ENCODE data around the gene ERH. TPM values are rescaled to one million over a fixed set of nuclear protein-coding genes. Genes with fewer than 3 reads are reported as not detected.
A peak's percentile ranks its signal among the peaks of the same experiment; 100 is the strongest.

ERH gene
- total RNA-seq (2013; cell fraction: nucleolus; rRNA removed), result 77.0 and 96.5 TPM in 2 replicates
- total RNA-seq (2014; rRNA removed), result 236 and 275 TPM in 2 replicates
- total RNA-seq (2014; rRNA removed; fragmentation: Illumina TruSeq; extraction: Trizol), result 440 and 441 TPM in 2 replicates
- 375 and 388 TPM in 2 replicates for total RNA-seq (2021)
- polyA plus RNA-seq (2011; ENCODE audit: low read depth), result 97.7 TPM
- polyA plus RNA-seq (2011; rRNA removed), result 491 and 785 TPM in 2 replicates
- 225 and 239 TPM in 2 replicates for polyA plus RNA-seq (2011; cell fraction: cytosol; rRNA removed)
- polyA plus RNA-seq (2011; cell fraction: nucleus; rRNA removed), result 76.8 and 103 TPM in 2 replicates
- polyA plus RNA-seq (2012), result 230 and 359 TPM in 2 replicates
- 390 and 413 TPM in 2 replicates for polyA plus RNA-seq (2014; fragmentation: Illumina TruSeq; extraction: Trizol)
- 100 to 1,000 TPM; 538 to 852 TPM for polyA plus RNA-seq (2014; fragmentation: Nextera tagmentation; extraction: Ambion mirVana)
- polyA plus RNA-seq (2014; rRNA removed), result 269 and 302 TPM in 2 replicates
- polyA plus RNA-seq (2016; fragmentation: Nextera tagmentation; extraction: Ambion mirVana), result 100 to 1,000 TPM; 255 to 334 TPM
- 120 and 155 TPM in 2 replicates for polyA minus RNA-seq (2011; rRNA and poly(A)+ RNA removed)
- polyA minus RNA-seq (2011; cell fraction: cytosol; rRNA and poly(A)+ RNA removed), result 134 and 182 TPM in 2 replicates
- 48.6 and 71.8 TPM in 2 replicates for polyA minus RNA-seq (2011; cell fraction: nucleus; rRNA and poly(A)+ RNA removed)
- percentile 98 among the genes with signal in this experiment for Bru-seq, nascent RNA
- percentile 96 among the genes with signal in this experiment for BruChase-seq, experiment 1, labeled RNA remaining after a 6-hour chase
- BruChase-seq, experiment 2, labeled RNA remaining after a 2-hour chase, result percentile 94 among the genes with signal in this experiment
- long read RNA-seq, experiment 1, transcript ERH-203 (4 exons, 1,124 nt), result major isoform, 106 of 111 reads
- long read RNA-seq, experiment 1, partial matches to known transcripts, result 2 of 111 reads
- long read RNA-seq, experiment 1, other reads (novel, unspliced or antisense), result 3 of 111 reads
- long read RNA-seq, experiment 2, transcript ERH-203 (4 exons, 1,124 nt), result major isoform, 115 of 127 reads
- long read RNA-seq, experiment 2, transcript ERH-202 (3 exons, 586 nt), result minor isoform, 5 of 127 reads
- long read RNA-seq, experiment 2, partial matches to known transcripts, result 2 of 127 reads
- long read RNA-seq, experiment 2, other reads (novel, unspliced or antisense), result 5 of 127 reads

DNA sequence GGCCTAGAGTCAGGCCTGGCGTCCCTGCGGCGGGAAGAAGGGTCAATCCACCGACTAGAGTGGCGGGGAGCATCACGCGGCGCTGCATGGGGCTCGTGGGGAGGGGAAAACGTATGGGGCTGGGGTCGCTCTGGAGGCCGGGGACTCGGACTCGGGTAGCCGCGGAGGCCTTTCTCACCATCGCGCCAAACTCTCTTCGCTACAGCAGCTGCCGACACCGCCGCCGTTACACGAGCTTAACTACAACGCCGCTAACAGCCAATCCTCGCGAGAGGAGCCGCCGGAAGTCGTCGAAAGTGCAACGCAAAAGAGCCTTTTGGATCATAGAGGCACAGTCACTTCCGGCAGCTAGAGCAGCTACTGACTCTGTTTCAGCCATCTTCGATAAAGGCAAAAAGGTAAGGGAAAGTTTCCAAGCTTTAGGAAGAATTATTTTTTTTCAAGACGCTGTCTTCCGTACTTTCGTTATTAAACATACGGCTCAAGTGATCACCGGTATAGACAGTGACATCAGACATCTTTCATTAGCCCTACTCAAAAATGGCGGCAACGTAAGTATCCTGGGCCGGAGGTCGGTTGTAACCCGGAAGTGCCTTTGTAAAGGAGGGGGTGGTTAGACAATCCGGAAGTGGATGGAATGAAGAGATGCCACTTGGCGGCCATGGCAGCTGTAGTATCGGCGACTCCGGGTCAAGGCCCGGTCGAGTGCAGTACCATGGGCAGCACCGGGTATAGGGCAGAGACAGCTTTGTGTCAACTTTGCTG is at the start of gene ERH, which contains the start of gene SLC39A9:
TSS of gene ERH (minus strand) at position 247 of the 765 bp plus-strand sequence. CDS start at position 181, 66 bp downstream.
TSS of gene SLC39A9 (plus strand) at position 640 of the 765 bp plus-strand sequence. CDS start 678 bp downstream, outside the sequence.
- Histone ChIP-seq H3K79me2 (ENCODE audit: control insufficient read depth, insufficient read depth, low read length) (peaks cover 94% of the 10 kb centered on the region), H3K9me3 (replicated peaks; ENCODE audit: control insufficient read depth, insufficient read depth, low read length) (no peaks in the 10 kb centered on the region; the same call in 2 of the 3 replicates), H3K27ac (ENCODE audit: control insufficient read depth, insufficient read depth) (peak within 1 kb of the TSS; percentile 90), H3K4me1 (ENCODE audit: control insufficient read depth, insufficient read depth, low read length) (peaks cover 16% of the 10 kb centered on the region), H2AFZ (ENCODE audit: control insufficient read depth, low read depth, low read length) (peak within 1 kb of the TSS; percentile 98), H3K36me3 (ENCODE audit: control insufficient read depth in 2 of 2, insufficient read depth in 2 of 2, low read length in 1 of 2) (peaks cover 4 to 19% of the 10 kb centered on the region in 2 experiments; a peak in 3 of 4 replicates), H3K9ac (ENCODE audit: control insufficient read depth, insufficient read depth, low read length) (peak within 1 kb of the TSS; percentile 98), H3K27me3 (replicated peaks in 1 of 2; ENCODE audit: control insufficient read depth in 2 of 2, insufficient read depth in 2 of 2, low read length in 1 of 2) (no peaks in the 10 kb centered on the region), H4K20me1 (ENCODE audit: control insufficient read depth, insufficient read depth) (no peaks in the 10 kb centered on the region), H3K4me3 (peak within 1 kb of the TSS; percentile 98), H3K4me2 (ENCODE audit: control insufficient read depth, insufficient read depth) (peak within 1 kb of the TSS; percentile 96)
- in situ Hi-C loops (cut with MboI), result no loop called here
- intact Hi-C loops (cut with micrococcal nuclease; ENCODE audit: unreplicated experiment), result loop anchor here (1.0 to 10.0 kb wide), 2 partner anchors 62 to 217 kb away; partner anchors contain the start of gene SUSD6
- peak; percentile 84 for FAIRE-seq
- WGBS (ENCODE audit: insufficient coverage, insufficient replicate concordance, low lambda C conversion rate, missing lambda C conversion rate), result 1% methylated on average over 52 of the region's 53 CpGs
- DNase-seq (ENCODE audit: low read depth, low spot score), result peak; percentile 97
- ChIA-PET POLR2A (interaction anchor here (1.0 to 7.1 kb wide), 8 partner anchors 14 to 149 kb away, joined by 3 to 100 read pairs (median 4); no protein-coding TSS in a partner anchor), RAD21 (ENCODE audit: unreplicated experiment) (interaction anchor here (0.8 to 11.7 kb wide), 11 partner anchors 10 to 155 kb away, joined by 3 to 143 read pairs (median 6); no protein-coding TSS in a partner anchor), CTCF (interaction anchor here (1.0 to 2.9 kb wide), 10 partner anchors 11 to 156 kb away, joined by 3 to 15 read pairs (median 4); no protein-coding TSS in a partner anchor), SMC1A (ENCODE audit: uncharacterized antibody, unreplicated experiment) (interaction anchor here (0.7 to 4.4 kb wide), 14 partner anchors 12 to 368 kb away, joined by 3 to 24 read pairs (median 6); partner anchors contain the start of gene SRSF5)
- BruUV-seq (replicated peaks), result no TSS peak
- ATAC-seq, result peak; percentile 85
- TF ChIP-seq TBL1XR1 (IDR thresholded peaks at IDR 0.05; ENCODE audit: low read depth, low read length) (peak; percentile 46; the same call in 1 of the 2 replicates), SRF (IDR thresholded peaks at IDR 0.05; ENCODE audit: low read depth in 2 of 2, low read length in 2 of 2) (0 out of 4 replicates have a peak, but pooled peaks of 1 of the 2 experiments have one; percentile 22), ZSCAN29 (IDR thresholded peaks at IDR 0.05) (no peak), MTA3 (IDR thresholded peaks at IDR 0.05; ENCODE audit: borderline replicate concordance, low read length) (no peak), CREB1 (IDR thresholded peaks at IDR 0.05; ENCODE audit: low read depth) (peak; percentile 98), SMC3 (IDR thresholded peaks at IDR 0.05; ENCODE audit: borderline replicate concordance, low read length) (no peak), ZNF207 (IDR thresholded peaks at IDR 0.05; ENCODE audit: borderline replicate concordance) (peak; percentile 86), JUNB (IDR thresholded peaks at IDR 0.05) (peak; percentile 52; the same call in 1 of the 2 replicates), IKZF2 (IDR thresholded peaks at IDR 0.05) (peak; percentile 4 to 28; a peak in 1 of 4 replicates), ATF3 (IDR thresholded peaks at IDR 0.05; ENCODE audit: borderline replicate concordance, extremely low read depth, low read depth, low read length) (no peak)
- TF ChIP-seq, protein P1, sequence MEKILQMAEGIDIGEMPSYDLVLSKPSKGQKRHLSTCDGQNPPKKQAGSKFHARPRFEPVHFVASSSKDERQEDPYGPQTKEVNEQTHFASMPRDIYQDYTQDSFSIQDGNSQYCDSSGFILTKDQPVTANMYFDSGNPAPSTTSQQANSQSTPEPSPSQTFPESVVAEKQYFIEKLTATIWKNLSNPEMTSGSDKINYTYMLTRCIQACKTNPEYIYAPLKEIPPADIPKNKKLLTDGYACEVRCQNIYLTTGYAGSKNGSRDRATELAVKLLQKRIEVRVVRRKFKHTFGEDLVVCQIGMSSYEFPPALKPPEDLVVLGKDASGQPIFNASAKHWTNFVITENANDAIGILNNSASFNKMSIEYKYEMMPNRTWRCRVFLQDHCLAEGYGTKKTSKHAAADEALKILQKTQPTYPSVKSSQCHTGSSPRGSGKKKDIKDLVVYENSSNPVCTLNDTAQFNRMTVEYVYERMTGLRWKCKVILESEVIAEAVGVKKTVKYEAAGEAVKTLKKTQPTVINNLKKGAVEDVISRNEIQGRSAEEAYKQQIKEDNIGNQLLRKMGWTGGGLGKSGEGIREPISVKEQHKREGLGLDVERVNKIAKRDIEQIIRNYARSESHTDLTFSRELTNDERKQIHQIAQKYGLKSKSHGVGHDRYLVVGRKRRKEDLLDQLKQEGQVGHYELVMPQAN (conservative IDR thresholded peaks at IDR 0.05), result peak; percentile 82; the same call in 1 of the 2 replicates
